Measurements from ENCODE around the gene B3GALT6. TPM values are rescaled to one million over a fixed set of nuclear protein-coding genes. Genes with fewer than 3 reads are reported as not detected.

B3GALT6 gene
- polyA plus RNA-seq: 1 to 10 TPM; 4.5 to 6.7 TPM

GRCh38 chr1:1232208-1232795 is at the start of gene B3GALT6:
TSS of gene B3GALT6 (plus strand) at chr1:1232237. CDS start at chr1:1232279, 42 bp downstream.
- Histone ChIP-seq H3K9me3 (ENCODE audit: control insufficient read depth in 2 of 2, insufficient read depth in 1 of 2, low read depth in 1 of 2, low read length in 1 of 2) (no peaks in the 10 kb centered on the region), H3K4me3 (ENCODE audit: low read depth in 1 of 2, low read length in 2 of 2) (peak within 1 kb of the TSS; percentile 88 to 91), H3K36me3 (ENCODE audit: control insufficient read depth in 2 of 2, insufficient read depth in 2 of 2, low read length in 1 of 2) (peaks cover 9 to 21% of the 10 kb centered on the region in 2 donors), H3K4me1 (ENCODE audit: control insufficient read depth in 2 of 2, insufficient read depth in 2 of 2, low read length in 1 of 2) (peaks cover 4 to 31% of the 10 kb centered on the region in 2 donors), H3K27me3 (ENCODE audit: control insufficient read depth in 1 of 2, insufficient read depth in 2 of 2, low read length in 2 of 2) (no peaks in the 10 kb centered on the region), H3K27ac (ENCODE audit: low read depth in 2 of 2, low read length in 1 of 2) (peak within 1 kb of the TSS; percentile 89 to 97)
- 8 to 12% methylated on average over 43 to 100 of the region's 100 CpGs for WGBS, 2 donors

GRCh38 chr1:1182491-1183220 is 49.4 kb upstream of the B3GALT6 start:
- Histone ChIP-seq H3K27ac (ENCODE audit: low read depth in 2 of 2, low read length in 1 of 2) (no peak overlapping the region), H3K27me3 (ENCODE audit: control insufficient read depth in 1 of 2, insufficient read depth in 2 of 2, low read length in 2 of 2) (no peaks in the 10 kb centered on the region), H3K4me1 (ENCODE audit: control insufficient read depth in 2 of 2, insufficient read depth in 2 of 2, low read length in 1 of 2) (peaks cover 0 to 3% of the 10 kb centered on the region in 2 donors), H3K9me3 (ENCODE audit: control insufficient read depth in 2 of 2, insufficient read depth in 1 of 2, low read depth in 1 of 2, low read length in 1 of 2) (no peaks in the 10 kb centered on the region), H3K36me3 (ENCODE audit: control insufficient read depth in 2 of 2, insufficient read depth in 2 of 2, low read length in 1 of 2) (peaks cover 0 to 2% of the 10 kb centered on the region in 2 donors), H3K4me3 (ENCODE audit: low read depth in 1 of 2, low read length in 2 of 2) (no peak overlapping the region)
- 67 to 71% methylated on average over 28 to 39 of the region's 39 CpGs for WGBS, 2 donors

- no peak overlapping the region for H3K4me3 ChIP-seq (ENCODE audit: low read depth in 1 of 2, low read length in 2 of 2)
- no peak overlapping the region for H3K27ac ChIP-seq (ENCODE audit: low read depth in 2 of 2, low read length in 1 of 2)
- H3K9me3 ChIP-seq (ENCODE audit: control insufficient read depth in 2 of 2, insufficient read depth in 1 of 2, low read depth in 1 of 2, low read length in 1 of 2): no peaks in the 10 kb centered on the region
- peaks cover 0 to 2% of the 10 kb centered on the region in 2 donors for H3K36me3 ChIP-seq (ENCODE audit: control insufficient read depth in 2 of 2, insufficient read depth in 2 of 2, low read length in 1 of 2)
- 79% methylated on average over 21 of the region's 21 CpGs for WGBS, 2 donors
- H3K27me3 ChIP-seq (ENCODE audit: control insufficient read depth in 1 of 2, insufficient read depth in 2 of 2, low read length in 2 of 2): no peaks in the 10 kb centered on the region
- H3K4me1 ChIP-seq (ENCODE audit: control insufficient read depth in 2 of 2, insufficient read depth in 2 of 2, low read length in 1 of 2): peaks cover 0 to 3% of the 10 kb centered on the region in 2 donors
Observed at GRCh38 chr1:1183221-1183747, 48.8 kb upstream of the B3GALT6 start.

GRCh38 chr1:1183833-1184775 is 47.9 kb upstream of the B3GALT6 start:
- WGBS, 2 donors: 85 to 88% methylated on average over 32 to 33 of the region's 33 CpGs
- Histone ChIP-seq H3K27ac (ENCODE audit: low read depth in 2 of 2, low read length in 1 of 2) (no peak overlapping the region), H3K9me3 (ENCODE audit: control insufficient read depth in 2 of 2, insufficient read depth in 1 of 2, low read depth in 1 of 2, low read length in 1 of 2) (no peaks in the 10 kb centered on the region), H3K4me3 (ENCODE audit: low read depth in 1 of 2, low read length in 2 of 2) (no peak overlapping the region), H3K27me3 (ENCODE audit: control insufficient read depth in 1 of 2, insufficient read depth in 2 of 2, low read length in 2 of 2) (no peaks in the 10 kb centered on the region), H3K36me3 (ENCODE audit: control insufficient read depth in 2 of 2, insufficient read depth in 2 of 2, low read length in 1 of 2) (peaks cover 0 to 2% of the 10 kb centered on the region in 2 donors), H3K4me1 (ENCODE audit: control insufficient read depth in 2 of 2, insufficient read depth in 2 of 2, low read length in 1 of 2) (no peaks in the 10 kb centered on the region)

- H3K36me3 ChIP-seq (ENCODE audit: control insufficient read depth in 2 of 2, insufficient read depth in 2 of 2, low read length in 1 of 2): no peaks in the 10 kb centered on the region
- H3K27me3 ChIP-seq (ENCODE audit: control insufficient read depth in 1 of 2, insufficient read depth in 2 of 2, low read length in 2 of 2): no peaks in the 10 kb centered on the region
- H3K4me1 ChIP-seq (ENCODE audit: control insufficient read depth in 2 of 2, insufficient read depth in 2 of 2, low read length in 1 of 2): no peaks in the 10 kb centered on the region
- H3K9me3 ChIP-seq (ENCODE audit: control insufficient read depth in 2 of 2, insufficient read depth in 1 of 2, low read depth in 1 of 2, low read length in 1 of 2): no peaks in the 10 kb centered on the region
- 85 to 90% methylated on average over 31 of the region's 31 CpGs for WGBS, 2 donors
- H3K27ac ChIP-seq (ENCODE audit: low read depth in 2 of 2, low read length in 1 of 2): no peak overlapping the region
- H3K4me3 ChIP-seq (ENCODE audit: low read depth in 1 of 2, low read length in 2 of 2): no peak overlapping the region
Observed at GRCh38 chr1:1185101-1185765, 46.8 kb upstream of the B3GALT6 start.

GRCh38 chr1:1187938-1188337 is 44.1 kb upstream of the B3GALT6 start:
- Histone ChIP-seq H3K27ac (ENCODE audit: low read depth in 2 of 2, low read length in 1 of 2) (no peak overlapping the region), H3K4me1 (ENCODE audit: control insufficient read depth in 2 of 2, insufficient read depth in 2 of 2, low read length in 1 of 2) (no peaks in the 10 kb centered on the region), H3K9me3 (ENCODE audit: control insufficient read depth in 2 of 2, insufficient read depth in 1 of 2, low read depth in 1 of 2, low read length in 1 of 2) (no peaks in the 10 kb centered on the region), H3K4me3 (ENCODE audit: low read depth in 1 of 2, low read length in 2 of 2) (no peak overlapping the region), H3K36me3 (ENCODE audit: control insufficient read depth in 2 of 2, insufficient read depth in 2 of 2, low read length in 1 of 2) (no peaks in the 10 kb centered on the region), H3K27me3 (ENCODE audit: control insufficient read depth in 1 of 2, insufficient read depth in 2 of 2, low read length in 2 of 2) (no peaks in the 10 kb centered on the region)

GRCh38 chr1:1189111-1189510 is 42.9 kb upstream of the B3GALT6 start:
- Histone ChIP-seq H3K4me1 (ENCODE audit: control insufficient read depth in 2 of 2, insufficient read depth in 2 of 2, low read length in 1 of 2) (no peaks in the 10 kb centered on the region), H3K36me3 (ENCODE audit: control insufficient read depth in 2 of 2, insufficient read depth in 2 of 2, low read length in 1 of 2) (no peaks in the 10 kb centered on the region), H3K4me3 (ENCODE audit: low read depth in 1 of 2, low read length in 2 of 2) (no peak overlapping the region), H3K27me3 (ENCODE audit: control insufficient read depth in 1 of 2, insufficient read depth in 2 of 2, low read length in 2 of 2) (no peaks in the 10 kb centered on the region), H3K27ac (ENCODE audit: low read depth in 2 of 2, low read length in 1 of 2) (no peak overlapping the region), H3K9me3 (ENCODE audit: control insufficient read depth in 2 of 2, insufficient read depth in 1 of 2, low read depth in 1 of 2, low read length in 1 of 2) (no peaks in the 10 kb centered on the region)
- 68 to 76% methylated on average over 5 of the region's 5 CpGs for WGBS, 2 donors

- no peaks in the 10 kb centered on the region for H3K36me3 ChIP-seq (ENCODE audit: control insufficient read depth in 2 of 2, insufficient read depth in 2 of 2, low read length in 1 of 2)
- no peak overlapping the region for H3K4me3 ChIP-seq (ENCODE audit: low read depth in 1 of 2, low read length in 2 of 2)
- no peaks in the 10 kb centered on the region for H3K4me1 ChIP-seq (ENCODE audit: control insufficient read depth in 2 of 2, insufficient read depth in 2 of 2, low read length in 1 of 2)
- no peaks in the 10 kb centered on the region for H3K9me3 ChIP-seq (ENCODE audit: control insufficient read depth in 2 of 2, insufficient read depth in 1 of 2, low read depth in 1 of 2, low read length in 1 of 2)
- no peaks in the 10 kb centered on the region for H3K27me3 ChIP-seq (ENCODE audit: control insufficient read depth in 1 of 2, insufficient read depth in 2 of 2, low read length in 2 of 2)
- WGBS, 2 donors: 77% methylated on average over 11 of the region's 11 CpGs
- peak overlapping the region in 1 of 2 donors; percentile 78 for H3K27ac ChIP-seq (ENCODE audit: low read depth in 2 of 2, low read length in 1 of 2)
Observed at GRCh38 chr1:1191734-1192133, 40.3 kb upstream of the B3GALT6 start.

- Histone ChIP-seq H3K9me3 (ENCODE audit: control insufficient read depth in 2 of 2, insufficient read depth in 1 of 2, low read depth in 1 of 2, low read length in 1 of 2) (no peaks in the 10 kb centered on the region), H3K4me1 (ENCODE audit: control insufficient read depth in 2 of 2, insufficient read depth in 2 of 2, low read length in 1 of 2) (no peaks in the 10 kb centered on the region), H3K36me3 (ENCODE audit: control insufficient read depth in 2 of 2, insufficient read depth in 2 of 2, low read length in 1 of 2) (no peaks in the 10 kb centered on the region), H3K4me3 (ENCODE audit: low read depth in 1 of 2, low read length in 2 of 2) (no peak overlapping the region), H3K27me3 (ENCODE audit: control insufficient read depth in 1 of 2, insufficient read depth in 2 of 2, low read length in 2 of 2) (no peaks in the 10 kb centered on the region), H3K27ac (ENCODE audit: low read depth in 2 of 2, low read length in 1 of 2) (no peak overlapping the region)
- WGBS, 2 donors: 89 to 97% methylated on average over 3 of the region's 3 CpGs
Observed at GRCh38 chr1:1194723-1195122, 37.3 kb upstream of the B3GALT6 start.

Measured in esophagus (tissue), 2 donors.